Activated CD8-positive, alpha-beta memory T cell treated with anti-CD3 and anti-CD28 coated beads for 36 hours (primary cell): ENCODE results near the gene PJVK. TPM values are rescaled to one million over a fixed set of nuclear protein-coding genes. Genes with fewer than 3 reads are reported as not detected.
"Not testable (repeated sequence)": the region's sequence is repeated elsewhere in the genome, so short reads cannot be mapped to it uniquely, and the experiment has no call there.

Source experiments
- CTCF ChIA-PET: fragments of 350-600 bp; sonication (Branson Sonifier 250); formaldehyde crosslinking; loops from one replicate; lab custom pipeline; 2021; ENCODE audit warnings: antibody characterized with exemption; lab: Charles Lee
- POLR2A ChIA-PET: fragments of 350-600 bp; sonication (Branson Sonifier 250); formaldehyde crosslinking; loops from one replicate; lab custom pipeline; 2021; ENCODE audit warnings: antibody characterized with exemption; lab: Charles Lee
- total RNA-seq, 2 experiments: library from RNA; stranded (reverse); gene quantifications; one replicate each; pipeline ENCODE4 v1.2.3, GENCODE V29; 2021

Gene PJVK, protein sequence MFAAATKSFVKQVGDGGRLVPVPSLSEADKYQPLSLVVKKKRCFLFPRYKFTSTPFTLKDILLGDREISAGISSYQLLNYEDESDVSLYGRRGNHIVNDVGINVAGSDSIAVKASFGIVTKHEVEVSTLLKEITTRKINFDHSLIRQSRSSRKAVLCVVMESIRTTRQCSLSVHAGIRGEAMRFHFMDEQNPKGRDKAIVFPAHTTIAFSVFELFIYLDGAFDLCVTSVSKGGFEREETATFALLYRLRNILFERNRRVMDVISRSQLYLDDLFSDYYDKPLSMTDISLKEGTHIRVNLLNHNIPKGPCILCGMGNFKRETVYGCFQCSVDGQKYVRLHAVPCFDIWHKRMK
- 1 to 10 TPM; 1.5 to 2.4 TPM for total RNA-seq

DNA sequence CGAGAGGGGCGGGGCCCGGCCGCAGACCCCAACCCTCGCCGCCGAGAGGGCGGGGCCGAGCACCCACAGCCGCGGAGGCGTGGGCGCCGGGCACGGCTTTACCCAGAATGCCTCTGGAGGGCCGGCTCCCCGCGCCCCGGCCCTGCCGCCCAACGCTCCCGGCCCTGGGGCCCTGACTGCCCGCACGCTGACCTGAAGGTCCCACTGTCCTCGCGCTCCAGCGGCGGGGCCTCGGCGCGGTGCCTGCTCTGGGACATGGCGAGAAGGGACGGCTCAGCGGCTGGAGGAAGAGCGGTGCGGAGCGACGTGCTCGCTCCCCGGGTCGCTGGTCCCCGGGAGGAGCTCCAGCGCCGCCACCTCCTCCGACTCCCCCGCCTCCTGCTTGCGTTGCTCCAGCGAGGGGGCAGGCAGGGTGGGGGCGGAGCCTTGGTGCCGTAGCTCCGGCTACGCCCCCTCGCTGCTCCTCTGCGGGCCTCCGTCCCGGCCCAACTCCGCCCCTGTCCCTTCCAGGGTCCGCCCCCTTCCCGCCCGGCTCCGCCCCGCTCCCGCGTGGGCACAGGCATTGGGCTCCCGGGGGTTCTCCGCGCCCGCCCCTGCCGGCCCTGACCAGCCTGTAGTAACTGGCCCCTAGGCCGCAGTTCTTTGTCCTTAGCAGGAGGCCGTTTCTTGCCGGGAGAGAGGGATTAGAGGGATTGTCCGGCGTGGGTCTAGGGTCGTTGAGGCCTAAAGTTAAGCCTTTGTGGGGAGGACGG, at the start of gene PJVK, which contains the start of gene PRKRA:
PJVK (plus strand) TSS at position 605 of the 752 bp plus-strand sequence. CDS start 2,032 bp downstream, outside the sequence.
PRKRA (minus strand) TSS at position 402 of the 752 bp plus-strand sequence; CDS start at position 257, 145 bp downstream.
- CTCF ChIA-PET, result interaction anchor here (1.0 to 2.6 kb wide), 3 partner anchors 36 to 80 kb away, joined by 3 to 9 read pairs (median 7); no protein-coding TSS in a partner anchor
- POLR2A ChIA-PET, result interaction anchor here (0.6 to 1.3 kb wide), 7 partner anchors 12 to 1187 kb away, joined by 3 to 7 read pairs (median 4); partner anchors contain the start of genes NFE2L2 and PLEKHA3

DNA sequence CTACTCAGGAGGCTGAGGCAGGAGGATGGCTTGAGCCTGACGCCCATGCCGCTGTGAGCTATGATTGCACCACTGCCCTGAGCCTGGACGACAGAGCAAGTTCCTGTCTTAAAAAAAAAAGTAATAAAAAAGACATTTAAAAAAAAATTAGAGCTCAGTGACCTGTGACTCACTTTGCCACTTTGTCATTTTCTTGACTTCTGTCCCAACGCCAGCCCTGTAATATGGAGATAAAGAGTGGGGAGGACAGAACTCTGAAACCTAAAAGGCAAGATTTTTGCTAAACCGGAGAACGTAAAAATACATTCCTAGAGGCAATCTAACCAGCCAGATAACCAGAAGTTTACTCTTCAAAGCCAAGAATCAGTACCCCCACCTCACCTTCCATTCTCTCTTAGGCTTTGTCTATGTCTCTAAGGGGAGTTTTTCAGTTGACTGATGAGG, 49.2 kb upstream of the PJVK start:
- CTCF ChIA-PET, result no interaction called here
- POLR2A ChIA-PET, result no interaction called here

DNA sequence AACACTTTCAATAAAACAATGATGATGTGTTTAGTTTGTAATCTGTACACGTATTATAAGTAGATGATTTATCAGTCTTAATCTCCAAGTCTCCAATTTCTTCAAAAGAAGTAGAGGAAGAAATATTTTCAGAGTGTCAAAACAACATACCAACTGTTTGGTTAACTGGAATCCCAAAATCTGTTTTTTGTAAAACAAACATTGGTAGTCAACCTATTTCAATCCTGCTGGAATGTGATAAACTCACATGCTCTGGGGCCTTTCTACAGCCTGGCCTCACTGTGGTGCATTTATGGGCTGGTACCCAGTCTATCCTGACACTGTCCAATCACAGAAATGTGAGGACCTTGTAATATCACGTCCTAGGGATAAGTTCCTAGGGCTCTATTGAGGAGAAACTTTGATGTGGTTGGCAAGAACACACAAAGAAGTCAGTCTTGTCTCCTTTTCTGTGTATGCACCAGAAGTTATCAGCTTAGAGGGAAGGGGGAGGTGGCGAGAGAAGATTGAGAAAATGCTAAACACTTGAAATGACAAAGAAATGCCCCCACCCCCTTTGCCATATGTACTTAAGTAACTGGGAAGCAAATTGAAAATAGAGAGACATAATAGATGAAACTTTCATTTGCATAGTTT, 47.4 kb upstream of the PJVK start:
- POLR2A ChIA-PET, result interaction anchor here (1.4 kb wide), 1 partner anchor 47 kb away, joined by 4 read pairs; the partner anchor contains the start of genes PJVK and PRKRA
- CTCF ChIA-PET, result interaction anchor here (0.6 to 2.0 kb wide), 3 partner anchors 11 to 292 kb away, joined by 3 to 10 read pairs (median 5); partner anchors contain the start of gene RBM45

DNA sequence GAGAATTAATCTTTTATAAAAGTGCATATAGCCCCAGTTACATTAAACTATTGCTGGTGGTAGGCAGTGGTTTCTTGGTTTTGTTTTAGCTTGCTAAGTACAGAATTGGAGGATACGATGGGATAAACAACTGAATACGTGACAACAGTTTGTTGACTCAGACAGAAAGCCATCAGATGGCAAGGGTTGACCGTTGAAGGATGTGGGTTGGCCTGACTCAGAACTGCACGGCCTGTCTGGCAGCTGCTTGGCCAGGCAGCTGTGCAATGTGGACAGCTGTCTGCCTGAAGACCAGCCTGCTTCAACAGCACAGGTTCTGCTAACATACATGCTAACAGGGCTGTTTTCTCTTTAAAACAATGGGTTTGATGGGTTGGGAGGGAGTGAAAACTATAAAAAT, 46.8 kb upstream of the PJVK start:
- CTCF ChIA-PET, result interaction anchor here (0.6 to 2.0 kb wide), 4 partner anchors 10 to 292 kb away, joined by 3 to 10 read pairs (median 4); partner anchors contain the start of gene RBM45
- POLR2A ChIA-PET, result interaction anchor here (1.4 kb wide), 1 partner anchor 47 kb away, joined by 4 read pairs; the partner anchor contains the start of genes PJVK and PRKRA

DNA sequence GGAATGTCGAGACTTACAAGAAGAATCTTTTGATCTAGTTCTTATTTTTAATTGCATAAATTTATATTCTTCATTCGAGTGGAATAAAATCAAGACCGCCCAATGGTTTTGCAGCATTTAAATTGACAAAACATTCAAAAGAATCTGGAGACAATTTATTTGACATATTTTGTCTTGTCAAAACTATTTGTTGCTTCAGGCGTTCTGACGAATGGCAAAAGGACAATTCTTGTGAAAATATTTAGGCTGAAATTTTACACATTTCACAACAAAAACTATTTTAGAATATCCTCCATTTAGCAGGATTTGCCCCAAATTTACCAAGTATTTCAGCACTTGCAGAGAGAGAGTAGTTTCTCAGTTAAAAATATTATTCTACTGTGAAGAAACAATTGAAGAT, 41.9 kb upstream of the PJVK start:
- POLR2A ChIA-PET, result no interaction called here
- CTCF ChIA-PET, result no interaction called here

DNA sequence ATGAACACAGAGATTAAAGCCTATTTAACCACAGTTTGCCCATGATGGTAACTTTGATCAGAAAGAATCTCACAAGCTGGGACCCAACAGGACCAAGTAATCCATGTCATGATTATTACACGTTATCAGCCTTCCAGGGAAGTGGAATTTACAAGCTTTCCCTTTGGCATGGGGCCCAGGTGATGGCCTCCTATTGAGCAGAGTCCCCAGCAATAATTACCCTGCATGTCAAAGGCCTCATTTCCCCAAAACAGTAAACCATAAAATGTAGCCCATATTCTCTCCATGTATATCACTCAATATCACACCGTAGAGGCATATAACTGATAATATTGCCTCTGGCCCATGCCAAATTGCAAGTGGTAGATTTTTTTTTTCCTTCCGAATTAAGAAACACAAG, 39.1 kb upstream of the PJVK start:
- ChIA-PET POLR2A (no interaction called here), CTCF (no interaction called here)

DNA sequence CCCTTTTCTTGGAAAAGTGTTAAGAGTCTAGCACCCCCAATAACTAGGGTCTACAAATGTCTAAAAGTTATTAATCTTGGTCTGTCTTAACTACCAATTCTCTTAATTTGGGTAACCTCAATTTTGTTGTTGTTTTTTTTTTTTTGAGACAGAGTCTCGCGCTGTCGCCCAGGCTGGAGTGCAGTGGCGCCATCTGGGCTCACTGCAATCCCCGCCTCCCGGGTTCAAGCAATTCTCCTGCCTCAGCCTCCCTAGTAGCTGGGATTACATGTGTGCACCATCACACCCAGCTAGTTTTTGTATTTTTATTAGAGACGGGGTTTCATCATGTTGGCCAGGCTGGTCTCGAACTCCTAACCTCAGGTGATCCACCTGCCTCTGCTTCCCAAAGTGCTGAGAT, 38.7 kb upstream of the PJVK start:
- ChIA-PET CTCF (interaction anchor here (1.5 to 2.7 kb wide), 2 partner anchors 17 to 301 kb away, joined by 6 to 18 read pairs; partner anchors contain the start of gene RBM45), POLR2A (interaction anchor here (1.6 kb wide), 1 partner anchor 37 kb away, joined by 4 read pairs; no protein-coding TSS in a partner anchor)

DNA sequence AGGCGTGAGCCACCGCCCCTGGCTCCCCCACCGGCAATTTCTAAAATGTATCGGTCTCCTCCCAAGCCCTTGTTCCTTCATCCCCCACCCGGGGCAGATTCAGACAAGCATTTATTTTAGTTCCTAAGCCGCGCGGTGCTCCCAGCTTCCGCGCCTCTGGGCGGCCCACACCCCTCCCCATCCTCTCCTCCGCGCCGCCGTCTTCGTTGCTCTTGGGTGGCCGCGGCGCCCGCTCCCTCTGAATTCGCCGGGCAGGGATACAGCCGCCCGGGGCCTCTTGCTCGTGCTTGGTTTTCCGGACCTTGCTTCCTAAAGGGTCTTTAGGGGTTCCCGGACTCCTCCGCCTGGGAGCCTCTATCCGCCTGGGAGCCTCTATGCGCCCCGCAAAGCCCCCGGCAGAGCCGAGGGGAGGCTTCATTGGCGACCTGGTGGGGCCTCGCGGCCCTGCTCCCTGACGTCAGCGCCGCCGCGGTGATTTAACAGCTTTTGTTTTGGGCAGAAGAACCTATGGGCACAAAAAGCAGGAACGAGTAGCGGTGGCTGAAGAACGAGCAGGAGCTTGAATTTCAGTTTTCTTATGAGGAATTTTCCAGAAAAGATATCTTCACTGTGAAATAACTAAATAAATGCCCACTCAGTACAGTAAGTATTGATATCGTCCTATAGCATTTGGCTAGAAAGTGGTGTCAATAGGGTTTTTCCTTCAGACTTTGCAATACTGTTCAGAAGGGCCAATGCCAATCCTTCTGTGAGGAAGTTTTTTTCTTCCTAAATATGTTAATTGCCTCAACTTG, 37.5 kb upstream of the PJVK start:
- POLR2A ChIA-PET, result interaction anchor here (1.2 to 1.8 kb wide), 3 partner anchors 36 to 301 kb away, joined by 3 to 7 read pairs (median 4); partner anchors contain the start of genes PJVK and PRKRA
- CTCF ChIA-PET, result interaction anchor here (0.6 to 2.9 kb wide), 13 partner anchors 9 to 302 kb away, joined by 3 to 18 read pairs (median 4); partner anchors contain the start of genes PJVK, PRKRA and RBM45

DNA sequence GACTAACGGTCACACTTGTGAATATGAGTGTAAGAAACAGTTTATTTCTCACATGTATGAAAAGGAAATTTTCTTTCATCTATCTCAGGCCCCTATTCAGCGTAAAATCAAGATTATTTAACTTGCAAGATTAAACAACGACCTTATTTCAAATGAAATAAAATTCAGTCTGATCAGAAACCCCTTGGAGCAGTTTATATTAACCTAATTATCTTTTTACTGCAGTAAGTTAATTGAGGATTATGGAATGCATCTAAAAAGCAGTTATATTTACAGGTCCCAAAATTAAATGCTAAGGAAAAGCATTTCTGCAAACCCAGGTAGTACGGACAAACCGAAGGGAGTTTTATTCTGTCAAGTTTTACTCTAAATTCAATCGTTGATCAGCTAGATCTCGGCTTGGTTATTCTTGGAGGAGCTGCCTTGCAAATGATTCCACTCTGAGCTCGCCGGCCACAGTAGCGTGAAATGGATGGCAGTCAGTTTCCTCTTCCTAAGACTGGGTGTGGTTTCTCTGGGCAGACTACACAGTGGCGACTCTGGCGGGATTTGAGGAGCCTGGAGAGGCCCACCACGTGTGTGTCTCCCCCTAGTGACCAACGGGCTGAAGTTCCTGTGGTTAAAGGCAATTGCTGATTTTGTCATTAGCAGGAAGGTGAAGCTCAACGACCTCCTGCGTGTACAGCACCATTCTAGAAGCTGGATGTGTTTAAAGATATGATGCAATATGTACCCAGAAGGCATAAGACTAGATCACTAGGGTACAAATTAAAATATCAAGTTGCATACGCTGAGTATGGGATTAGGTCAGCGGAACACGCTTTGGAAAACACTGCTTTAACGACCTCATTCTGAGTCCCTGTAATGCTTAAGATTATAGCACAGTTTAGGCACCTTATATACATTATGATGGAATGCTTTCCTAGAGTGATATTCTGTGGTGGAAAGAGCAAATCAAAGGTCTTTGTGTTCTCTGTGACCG, 36.6 kb upstream of the PJVK start:
- POLR2A ChIA-PET, result interaction anchor here (1.0 to 1.8 kb wide), 5 partner anchors 32 to 302 kb away, joined by 3 to 7 read pairs (median 4); partner anchors contain the start of genes PJVK and PRKRA
- CTCF ChIA-PET, result interaction anchor here (0.6 to 2.9 kb wide), 10 partner anchors 10 to 303 kb away, joined by 3 to 18 read pairs (median 5); partner anchors contain the start of genes PJVK, PRKRA and RBM45

DNA sequence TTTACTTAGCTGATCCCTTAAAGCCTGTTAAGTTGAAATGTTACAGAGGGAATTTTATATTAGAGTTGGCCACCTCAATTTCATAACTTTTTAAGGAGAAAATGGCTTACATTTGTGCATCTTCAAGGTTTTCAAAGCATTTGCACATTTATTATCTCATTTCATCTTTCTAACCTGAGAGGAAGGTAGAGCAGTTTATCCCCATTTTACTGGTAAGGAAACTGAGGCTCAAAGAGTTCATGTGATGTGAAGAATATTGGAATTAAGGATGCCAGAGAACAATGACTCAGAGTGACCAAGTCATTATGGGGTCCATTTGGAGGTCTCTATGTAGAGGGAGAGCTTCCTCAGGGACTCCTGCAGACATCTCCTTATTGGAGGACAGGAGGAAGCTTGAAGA, 35.2 kb upstream of the PJVK start:
- ChIA-PET CTCF (interaction anchor here (2.9 kb wide), 1 partner anchor 18 kb away, joined by 15 read pairs; no protein-coding TSS in a partner anchor), POLR2A (interaction anchor here (0.7 to 1.2 kb wide), 2 partner anchors 34 to 35 kb away, joined by 3 read pairs; partner anchors contain the start of genes PJVK and PRKRA)

DNA sequence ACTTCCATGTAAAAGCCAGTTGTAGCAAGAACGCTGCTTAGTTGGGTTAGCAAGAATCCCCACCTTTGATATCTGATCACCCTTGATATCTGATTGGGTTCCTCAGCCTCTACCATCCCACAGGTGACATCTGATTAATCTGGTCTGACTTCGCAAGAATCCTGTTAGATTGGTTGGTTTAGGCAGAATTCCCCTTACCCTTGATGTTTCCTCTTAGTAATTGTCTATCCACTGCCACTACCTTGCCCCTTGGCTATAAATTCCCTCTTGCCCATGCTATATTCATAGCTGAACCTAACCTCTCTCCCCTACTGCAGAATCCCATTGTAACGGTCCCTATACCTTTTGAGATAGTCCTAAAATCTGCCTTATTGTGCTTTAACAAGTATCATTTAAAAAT, 33.3 kb upstream of the PJVK start:
- POLR2A ChIA-PET, result no interaction called here
- CTCF ChIA-PET, result no interaction called here

DNA sequence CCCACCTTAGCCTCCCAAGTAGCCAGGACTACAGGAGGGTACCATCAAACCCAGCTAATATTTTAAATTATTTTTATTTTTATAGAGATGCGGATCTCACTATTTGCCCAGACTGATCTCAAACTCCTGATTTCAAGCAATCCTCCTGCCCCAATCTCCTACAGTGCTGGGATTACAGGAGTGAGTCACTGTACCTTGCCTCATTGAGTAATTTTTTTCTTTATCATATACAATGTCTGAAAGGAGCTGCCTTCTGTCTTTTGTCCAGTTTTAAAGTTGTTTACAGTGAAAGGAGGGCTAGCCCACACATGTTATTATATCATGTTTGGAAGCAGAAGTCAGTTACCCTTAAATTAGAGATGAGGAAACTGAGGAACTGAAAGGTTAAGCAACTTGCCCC, 32.8 kb upstream of the PJVK start:
- CTCF ChIA-PET, result no interaction called here
- POLR2A ChIA-PET, result no interaction called here

DNA sequence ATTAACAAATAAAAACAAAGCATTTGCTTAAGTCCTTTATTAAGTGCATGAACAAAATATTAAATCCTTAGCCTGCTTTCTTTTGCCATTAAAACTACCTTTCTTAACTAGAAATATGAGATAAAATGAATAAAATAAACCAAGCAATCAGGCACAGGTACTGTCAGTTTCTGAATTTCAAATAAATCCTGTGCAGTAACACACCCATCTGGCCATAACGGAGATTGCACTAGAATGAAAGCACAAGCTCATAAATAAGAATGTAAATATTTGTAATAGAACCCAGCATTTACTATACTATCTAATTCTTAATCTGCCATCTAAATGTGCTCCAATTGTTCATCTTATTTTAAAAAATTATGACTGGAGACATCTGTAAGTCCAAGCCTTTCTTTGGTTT, 32.1 kb upstream of the PJVK start:
- CTCF ChIA-PET, result no interaction called here
- POLR2A ChIA-PET, result no interaction called here

DNA sequence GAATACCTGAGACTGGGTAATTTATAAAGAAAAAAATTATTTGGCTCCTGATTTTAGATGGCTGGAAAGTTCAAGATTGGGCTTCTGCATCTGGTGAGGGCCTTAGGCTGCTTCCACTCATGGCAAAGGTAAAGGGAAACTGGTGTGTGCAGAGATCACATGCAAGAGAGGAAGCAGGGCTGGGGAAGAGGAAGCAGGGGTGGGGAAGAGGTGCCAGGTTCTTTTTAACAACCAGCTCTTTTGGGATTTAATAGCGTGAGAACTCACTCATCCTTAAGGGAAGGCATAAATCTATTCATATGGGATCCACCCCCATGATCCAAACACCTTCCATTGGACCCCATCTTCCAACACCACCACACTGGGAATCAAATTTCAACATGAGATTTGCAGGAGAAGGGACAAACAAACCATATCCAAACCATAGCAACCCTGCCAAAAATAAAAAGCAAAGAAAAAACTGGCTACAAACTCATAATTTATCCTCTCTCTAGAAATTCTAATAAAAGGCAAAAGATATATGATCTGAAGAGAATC, 30.6 kb upstream of the PJVK start:
- CTCF ChIA-PET, result interaction anchor here (0.5 kb wide), 1 partner anchor 61 kb away, joined by 4 read pairs; no protein-coding TSS in a partner anchor
- POLR2A ChIA-PET, result no interaction called here

DNA sequence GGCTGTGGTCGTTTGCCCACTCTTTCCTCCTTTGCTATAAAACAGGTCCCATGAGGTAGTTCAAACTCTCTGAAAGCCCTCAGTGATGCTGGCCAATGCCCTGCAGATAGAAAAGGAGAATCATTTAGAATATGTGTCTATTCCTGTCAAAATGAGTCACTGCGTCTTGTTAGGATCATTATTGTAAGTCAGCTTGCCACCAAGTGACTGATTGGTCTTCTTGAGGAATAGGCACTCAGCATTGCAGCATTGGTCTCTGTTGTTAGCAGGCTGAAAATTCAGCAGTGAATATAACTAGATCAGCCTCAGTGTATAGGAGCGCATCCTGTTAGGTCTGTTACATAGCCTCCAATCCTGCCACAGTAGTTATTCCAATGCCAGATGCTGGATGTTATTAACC, 29.1 kb upstream of the PJVK start:
- ChIA-PET CTCF (no interaction called here), POLR2A (no interaction called here)

DNA sequence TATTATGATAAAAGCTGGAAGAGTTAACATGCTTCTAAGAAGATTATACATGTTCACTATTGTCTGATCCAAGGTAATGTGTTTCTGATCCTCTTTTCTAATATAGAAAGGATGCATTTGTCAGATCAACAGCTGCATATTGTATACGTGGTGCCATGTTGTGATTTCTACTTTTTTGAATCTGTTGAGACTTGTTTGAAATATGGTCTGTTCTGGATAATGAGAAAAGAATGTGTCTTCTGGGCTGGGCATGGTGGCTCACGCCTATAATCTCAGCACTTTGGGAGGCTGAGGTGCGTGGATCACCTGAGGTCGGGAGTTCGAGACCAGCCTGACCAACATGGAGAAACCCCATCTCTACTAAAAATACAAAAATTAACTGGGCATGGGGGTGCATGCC, 27.4 kb upstream of the PJVK start:
- POLR2A ChIA-PET, CTCF ChIA-PET: not testable (repeated sequence)
